Measurements from ENCODE around the gene ZNF546.

GRCh38 chr19:40009674-40010073 lies 12.8 kb downstream of the ZNF546 start:
- no peak for TF ChIP-seq CTCF (IDR thresholded peaks at IDR 0.05)
- no peak for TF ChIP-seq POLR2A (IDR thresholded peaks at IDR 0.05)

All from thyroid gland (tissue), 4 donors.